GM12872 (cell line): ENCODE results near the gene SLC31A1.

Experiments
- TF ChIP-seq, protein P1 (sequence below): IDR thresholded peaks from 3 replicates; pipeline ENCODE4 v1.5.1; 2011; ENCODE audit warnings: low read depth, mild to moderate bottlenecking, low read length, moderate library complexity; ENCODE audit not compliant: insufficient read depth

SLC31A1 gene

GRCh38 chr9:113247640-113248039 is 26.3 kb downstream of the SLC31A1 start:
- TF ChIP-seq, protein P1, sequence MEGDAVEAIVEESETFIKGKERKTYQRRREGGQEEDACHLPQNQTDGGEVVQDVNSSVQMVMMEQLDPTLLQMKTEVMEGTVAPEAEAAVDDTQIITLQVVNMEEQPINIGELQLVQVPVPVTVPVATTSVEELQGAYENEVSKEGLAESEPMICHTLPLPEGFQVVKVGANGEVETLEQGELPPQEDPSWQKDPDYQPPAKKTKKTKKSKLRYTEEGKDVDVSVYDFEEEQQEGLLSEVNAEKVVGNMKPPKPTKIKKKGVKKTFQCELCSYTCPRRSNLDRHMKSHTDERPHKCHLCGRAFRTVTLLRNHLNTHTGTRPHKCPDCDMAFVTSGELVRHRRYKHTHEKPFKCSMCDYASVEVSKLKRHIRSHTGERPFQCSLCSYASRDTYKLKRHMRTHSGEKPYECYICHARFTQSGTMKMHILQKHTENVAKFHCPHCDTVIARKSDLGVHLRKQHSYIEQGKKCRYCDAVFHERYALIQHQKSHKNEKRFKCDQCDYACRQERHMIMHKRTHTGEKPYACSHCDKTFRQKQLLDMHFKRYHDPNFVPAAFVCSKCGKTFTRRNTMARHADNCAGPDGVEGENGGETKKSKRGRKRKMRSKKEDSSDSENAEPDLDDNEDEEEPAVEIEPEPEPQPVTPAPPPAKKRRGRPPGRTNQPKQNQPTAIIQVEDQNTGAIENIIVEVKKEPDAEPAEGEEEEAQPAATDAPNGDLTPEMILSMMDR: no peak

GRCh38 chr9:113250807-113251206 is 29.5 kb downstream of the SLC31A1 start:
- TF ChIP-seq, protein P1: no peak

DNA sequence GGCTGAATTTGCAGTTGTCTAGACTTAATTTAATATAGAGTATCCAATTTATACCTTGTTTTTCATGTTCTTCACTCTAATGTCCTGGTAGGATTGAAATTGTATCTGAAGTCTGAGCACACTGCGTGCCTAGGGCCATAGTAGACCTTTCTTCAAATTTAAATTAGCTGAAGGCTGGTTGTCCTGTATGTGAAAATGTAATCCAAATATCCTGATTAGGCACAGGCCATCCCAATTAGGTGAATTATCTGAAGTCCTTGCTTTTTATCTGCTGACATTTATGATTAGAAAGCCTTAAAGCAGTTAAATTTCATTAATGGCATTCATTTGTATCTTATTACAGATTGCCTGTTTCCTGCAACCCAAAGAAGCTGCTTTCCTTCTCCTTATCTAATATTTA is 33.6 kb downstream of the SLC31A1 start:
- TF ChIP-seq, protein P1: no peak

GRCh38 chr9:113255438-113255837 is 34.1 kb downstream of the SLC31A1 start:
- TF ChIP-seq, protein P1: no peak

GRCh38 chr9:113257863-113258262 is 36.5 kb downstream of the SLC31A1 start:
- TF ChIP-seq, protein P1: no peak

- TF ChIP-seq, protein P1: no peak
Measured at GRCh38 chr9:113258282-113258681, 36.9 kb downstream of the SLC31A1 start.

- TF ChIP-seq, protein P1: no peak
Measured at GRCh38 chr9:113261917-113262671, 40.8 kb downstream of the SLC31A1 start.
